SK-N-MC (cell line): ENCODE data around the gene CCDC194.

Experiments used
- EZH2 ChIP-seq: fragments of 200-600 bp; sonication (generic); IDR thresholded peaks from one replicate; pipeline ENCODE4 v1.6.1; 2017; ENCODE audit warnings: antibody characterized with exemption
- POLR2AphosphoS5 ChIP-seq: IDR thresholded peaks from 2 replicates; pipeline ENCODE4 v1.6.1; 2012; ENCODE audit warnings: mild to moderate bottlenecking, low read depth, low read length, borderline replicate concordance

DNA sequence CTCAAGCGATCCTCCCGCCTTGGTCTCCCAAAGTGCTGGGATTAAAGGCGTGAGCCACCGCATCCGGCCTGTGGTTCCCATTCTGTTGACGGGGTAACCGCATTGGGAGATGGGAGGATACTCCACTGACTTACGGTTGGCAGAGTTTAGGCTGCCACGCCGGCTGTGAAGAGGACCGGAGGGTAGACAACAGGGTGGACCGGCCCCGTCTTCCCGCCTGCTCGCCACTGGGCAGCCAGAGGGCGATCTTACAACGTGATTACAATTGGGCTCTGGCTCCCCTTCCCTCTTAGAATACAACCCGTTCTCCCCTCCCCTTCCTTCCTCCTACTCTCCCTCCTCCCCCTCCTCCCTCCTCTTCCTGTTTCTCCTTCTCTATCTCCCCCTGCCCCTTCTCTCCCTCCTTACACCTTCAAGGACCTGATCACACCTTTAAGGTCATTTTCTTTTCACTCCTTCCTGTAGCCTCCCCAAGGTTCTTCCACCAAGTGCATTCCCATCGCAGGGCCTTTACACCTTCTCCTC is 957 bp upstream of the CCDC194 start:
- no peak for TF ChIP-seq POLR2AphosphoS5
- no peak for TF ChIP-seq EZH2
